LHCN-M2 (cell line): ENCODE results near the gene CP. TPM values are rescaled to one million over a fixed set of nuclear protein-coding genes. Genes with fewer than 3 reads are reported as not detected.

ENCODE experiments used
- DNase-seq: peaks from one replicate; pipeline ENCODE4 v3.0.0-alpha.2; 2012; ENCODE audit warnings: low read depth
- total RNA-seq: library from RNA; depleted of rRNA; stranded (reverse); fragments of >200 nt; gene quantifications from 2 replicates; pipeline ENCODE4 v1.2.3, GENCODE V29; 2014; rRNA removed

Gene CP
- total RNA-seq, 1 experiment from 2014 or later, result 0.06 TPM

GRCh38 chr3:149122721-149123578 lies 98.7 kb downstream of the CP start:
- peak; percentile 20 for DNase-seq

Other genes with a start within 250 kb of the CP start
- gene GYG1, start 230.3 kb downstream of the CP start, total RNA-seq, result 20.2 and 35.2 TPM in 2 replicates
- gene HLTF, start 135.3 kb downstream of the CP start, total RNA-seq, result 51.2 and 56.7 TPM in 2 replicates
- gene HPS3, start 92.2 kb downstream of the CP start, total RNA-seq, result 29.0 and 32.1 TPM in 2 replicates
- 3.0 and 5.2 TPM in 2 replicates for gene TM4SF18, start 111.8 kb upstream of the CP start, total RNA-seq
- 405 and 503 TPM in 2 replicates for gene TM4SF1, start 155.8 kb upstream of the CP start, total RNA-seq